H9 (cell line): ENCODE results near the gene ZFP91. TPM values are rescaled to one million over a fixed set of nuclear protein-coding genes. Genes with fewer than 3 reads are reported as not detected.

Experiments
- DNase-seq: peaks from one replicate; pipeline ENCODE4 v3.0.0-alpha.2; 2017
- H2AFZ ChIP-seq: one replicate; pipeline ENCODE4 v1.6.1; 2013; ENCODE audit warnings: mild to moderate bottlenecking, low read length, control low read depth, moderate library complexity
- H2AK5ac ChIP-seq: 2 replicates; pipeline ENCODE4 v1.6.1; 2013; ENCODE audit warnings: low read length, control low read depth, mixed read lengths; ENCODE audit not compliant: insufficient read length
- H2BK120ac ChIP-seq: one replicate; pipeline ENCODE4 v1.6.1; 2013; ENCODE audit warnings: low read depth, mild to moderate bottlenecking, low read length, control low read depth, inconsistent platforms; ENCODE audit not compliant: poor library complexity, severe bottlenecking
- H2BK12ac ChIP-seq: 2 replicates; pipeline ENCODE4 v1.6.1; 2013; ENCODE audit warnings: low read length, control low read depth, mixed read lengths, low read depth; ENCODE audit not compliant: insufficient read length
- H2BK15ac ChIP-seq: 2 replicates; pipeline ENCODE4 v1.6.1; 2013; ENCODE audit warnings: low read depth, low read length, control low read depth
- H2BK20ac ChIP-seq: one replicate; pipeline ENCODE4 v1.6.1; 2013; ENCODE audit warnings: low read depth, mild to moderate bottlenecking, low read length, control low read depth, inconsistent platforms; ENCODE audit not compliant: poor library complexity, severe bottlenecking
- H2BK5ac ChIP-seq: 2 replicates; pipeline ENCODE4 v1.6.1; 2013; ENCODE audit warnings: low read length, control low read depth, mixed read lengths; ENCODE audit not compliant: insufficient read length
- H3K14ac ChIP-seq: 2 replicates; pipeline ENCODE4 v1.6.1; 2013; ENCODE audit warnings: low read length, control low read depth; ENCODE audit not compliant: insufficient read depth
- H3K18ac ChIP-seq: 2 replicates; pipeline ENCODE4 v1.6.1; 2013; ENCODE audit warnings: low read depth, mild to moderate bottlenecking, mixed read lengths, low read length, control low read depth; ENCODE audit not compliant: insufficient read length
- H3K23ac ChIP-seq: 2 replicates; pipeline ENCODE4 v1.6.1; 2013; ENCODE audit warnings: low read length, control low read depth, mixed read lengths, low read depth; ENCODE audit not compliant: insufficient read length
- H3K23me2 ChIP-seq: 2 replicates; pipeline ENCODE4 v1.6.1; 2013; ENCODE audit warnings: low read depth, mild to moderate bottlenecking, mixed read lengths, low read length, control low read depth; ENCODE audit not compliant: insufficient read length, poor library complexity, severe bottlenecking
- H3K27ac ChIP-seq: 2 replicates; pipeline ENCODE4 v1.5.1; 2013; ENCODE audit warnings: low read length, control low read depth, mixed read lengths, low read depth; ENCODE audit not compliant: insufficient read length
- H3K27me3 ChIP-seq: 2 replicates; pipeline ENCODE4 v1.6.1; 2013; ENCODE audit warnings: low read length, control low read depth, inconsistent platforms; ENCODE audit not compliant: insufficient read depth
- H3K4ac ChIP-seq: 2 replicates; pipeline ENCODE4 v1.6.1; 2013; ENCODE audit warnings: low read depth, mild to moderate bottlenecking, control low read depth, inconsistent platforms, low read length, moderate library complexity
- H3K4me1 ChIP-seq: 2 replicates; pipeline ENCODE4 v1.6.1; 2013; ENCODE audit warnings: low read length, control low read depth, inconsistent platforms; ENCODE audit not compliant: insufficient read depth
- H3K4me2 ChIP-seq: 2 replicates; pipeline ENCODE4 v1.6.1; 2013; ENCODE audit warnings: low read length, control low read depth, mixed read lengths; ENCODE audit not compliant: insufficient read length, insufficient read depth
- H3K56ac ChIP-seq: 2 replicates; pipeline ENCODE4 v1.6.1; 2013; ENCODE audit warnings: low read depth, mild to moderate bottlenecking, mixed read lengths, low read length, control low read depth; ENCODE audit not compliant: insufficient read length
- H3K79me1 ChIP-seq: 2 replicates; pipeline ENCODE4 v1.6.1; 2013; ENCODE audit warnings: low read depth, mild to moderate bottlenecking, moderate library complexity, low read length, control low read depth, inconsistent platforms; ENCODE audit not compliant: insufficient read depth, poor library complexity, severe bottlenecking
- H3K79me2 ChIP-seq: 2 replicates; pipeline ENCODE4 v1.6.1; 2013; ENCODE audit warnings: low read length, control low read depth, inconsistent platforms; ENCODE audit not compliant: insufficient read depth
- H3K9ac ChIP-seq: 2 replicates; pipeline ENCODE4 v1.6.1; 2013; ENCODE audit warnings: low read length, control low read depth, mixed read lengths; ENCODE audit not compliant: insufficient read length; ENCODE audit errors: extremely low read depth
- H3K9me3 ChIP-seq: one replicate; pipeline ENCODE4 v1.6.1; 2013; ENCODE audit warnings: low read depth, low read length, inconsistent platforms; ENCODE audit not compliant: control insufficient read depth
- H3T11ph ChIP-seq: one replicate; pipeline ENCODE4 v1.6.1; 2013; ENCODE audit warnings: mild to moderate bottlenecking, low read length, control low read depth, inconsistent platforms
- H4K20me1 ChIP-seq: one replicate; pipeline ENCODE4 v1.6.1; 2013; ENCODE audit not compliant: control insufficient read depth, insufficient read length, insufficient read depth
- H4K5ac ChIP-seq: 2 replicates; pipeline ENCODE4 v1.6.1; 2013; ENCODE audit warnings: low read depth, mild to moderate bottlenecking, mixed read lengths, low read length, control low read depth; ENCODE audit not compliant: insufficient read length
- H4K8ac ChIP-seq: replicated peaks from 2 replicates; pipeline ENCODE4 v1.6.1; 2013; ENCODE audit warnings: low read length, control low read depth, mixed read lengths, low read depth; ENCODE audit not compliant: insufficient read length
- H4K91ac ChIP-seq: 2 replicates; pipeline ENCODE4 v1.6.1; 2013; ENCODE audit warnings: low read depth, mild to moderate bottlenecking, moderate library complexity, mixed read lengths, low read length, control low read depth; ENCODE audit not compliant: insufficient read length
- H3K27ac Mint-ChIP-seq, 3 experiments: 2 replicates in 2 of 3; 3 replicates in 1 of 3; pipeline ENCODE4 v1.8.0; 2020 to 2021; ENCODE audit warnings: mixed read lengths in 3 of 3, mild to moderate bottlenecking in 1 of 3, moderate library complexity in 1 of 3
- H3K27me3 Mint-ChIP-seq: 2 replicates; pipeline ENCODE4 v1.8.0; 2021; ENCODE audit warnings: low read depth, mild to moderate bottlenecking, moderate library complexity, mixed read lengths
- H3K36me3 Mint-ChIP-seq, 3 experiments: 2 replicates in 2 of 3; 3 replicates in 1 of 3; pipeline ENCODE4 v1.8.0; 2020 to 2021; ENCODE audit warnings: low read depth in 3 of 3, mixed read lengths in 3 of 3; ENCODE audit not compliant: insufficient read depth in 1 of 3
- H3K4me1 Mint-ChIP-seq, 2 experiments: 2 replicates each; pipeline ENCODE4 v1.8.0; 2020; ENCODE audit warnings: mixed read lengths in 2 of 2
- H3K4me3 Mint-ChIP-seq, 2 experiments: 2 replicates in 1 of 2; 3 replicates in 1 of 2; pipeline ENCODE4 v1.8.0; 2020 to 2021; ENCODE audit warnings: mild to moderate bottlenecking in 2 of 2, mixed read lengths in 2 of 2, moderate library complexity in 1 of 2
- H3K9me3 Mint-ChIP-seq, 2 experiments: 2 replicates in 1 of 2; 3 replicates in 1 of 2; pipeline ENCODE4 v1.8.0; 2020; ENCODE audit warnings: mild to moderate bottlenecking in 2 of 2, mixed read lengths in 2 of 2, moderate library complexity in 1 of 2
- WGBS: extraction: QIAGEN DNeasy Blood & Tissue Kit; methylation state at CpG from one replicate; pipeline ENCODE4 v1.1.7; 2013; ENCODE audit warnings: missing lambda C conversion rate, low lambda C conversion rate, mixed read lengths; ENCODE audit not compliant: insufficient read length; ENCODE audit errors: extremely low coverage; 5-methylcytosine and 5-hydroxymethylcytosine counted together
- total RNA-seq: library from RNA; stranded (reverse); gene quantifications from 2 replicates; pipeline ENCODE4 v1.2.1, GENCODE V29; 2021
- TF ChIP-seq, protein P1 (sequence below): fragments of 200-600 bp; sonication (generic); conservative IDR thresholded peaks from 3 replicates; pipeline ENCODE4 v1.8.0; 2021; ENCODE audit warnings: antibody characterized with exemption, mild to moderate bottlenecking

Gene ZFP91
- total RNA-seq, 1 experiment from 2014 or later = 32.9 TPM

DNA sequence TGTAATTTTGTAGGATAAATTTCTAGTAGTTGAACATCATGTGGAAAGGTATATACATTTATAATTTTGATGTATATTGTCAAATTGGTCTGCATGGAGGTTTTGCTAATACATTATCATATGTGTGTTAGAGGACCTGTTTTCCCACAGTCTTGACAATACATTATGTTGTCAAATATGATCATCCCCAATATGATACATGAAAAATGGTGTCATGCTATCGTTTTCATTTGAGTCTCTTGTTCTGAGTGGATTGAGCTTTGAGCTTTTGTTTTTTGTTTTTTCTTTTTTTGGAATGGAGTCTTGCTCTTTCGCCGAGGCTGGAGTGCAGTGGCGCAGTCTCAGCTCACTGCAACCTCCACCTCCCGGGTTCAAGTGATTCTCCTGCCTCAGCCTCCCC lies 29.5 kb downstream of the ZFP91 start:
- H3K27me3 ChIP-seq = no peaks in the 10 kb centered on the region
- H2AFZ ChIP-seq = no peak overlapping the region
- Mint-ChIP-seq H3K36me3 (peaks cover 19 to 35% (median 35%) of the 10 kb centered on the region in 3 experiments; a peak in 6 of 7 replicates), H3K27me3 (no peaks in the 10 kb centered on the region), H3K4me1 (peaks cover 4 to 8% of the 10 kb centered on the region in 2 experiments; a peak in 3 of 4 replicates), H3K4me3 (no peak overlapping the region), H3K27ac (no peak overlapping the region; a peak in 1 of 7 replicates), H3K9me3 (no peaks in the 10 kb centered on the region)
- no peak overlapping the region for H2AK5ac ChIP-seq
- H2BK15ac ChIP-seq = no peak overlapping the region
- H2BK5ac ChIP-seq = no peak overlapping the region
- DNase-seq = no peak
- WGBS = no CpG with 5 or more reads among the region's 5 CpGs
- TF ChIP-seq, protein P1, sequence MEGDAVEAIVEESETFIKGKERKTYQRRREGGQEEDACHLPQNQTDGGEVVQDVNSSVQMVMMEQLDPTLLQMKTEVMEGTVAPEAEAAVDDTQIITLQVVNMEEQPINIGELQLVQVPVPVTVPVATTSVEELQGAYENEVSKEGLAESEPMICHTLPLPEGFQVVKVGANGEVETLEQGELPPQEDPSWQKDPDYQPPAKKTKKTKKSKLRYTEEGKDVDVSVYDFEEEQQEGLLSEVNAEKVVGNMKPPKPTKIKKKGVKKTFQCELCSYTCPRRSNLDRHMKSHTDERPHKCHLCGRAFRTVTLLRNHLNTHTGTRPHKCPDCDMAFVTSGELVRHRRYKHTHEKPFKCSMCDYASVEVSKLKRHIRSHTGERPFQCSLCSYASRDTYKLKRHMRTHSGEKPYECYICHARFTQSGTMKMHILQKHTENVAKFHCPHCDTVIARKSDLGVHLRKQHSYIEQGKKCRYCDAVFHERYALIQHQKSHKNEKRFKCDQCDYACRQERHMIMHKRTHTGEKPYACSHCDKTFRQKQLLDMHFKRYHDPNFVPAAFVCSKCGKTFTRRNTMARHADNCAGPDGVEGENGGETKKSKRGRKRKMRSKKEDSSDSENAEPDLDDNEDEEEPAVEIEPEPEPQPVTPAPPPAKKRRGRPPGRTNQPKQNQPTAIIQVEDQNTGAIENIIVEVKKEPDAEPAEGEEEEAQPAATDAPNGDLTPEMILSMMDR = no peak
- H3K27ac ChIP-seq = no peak overlapping the region
- H4K5ac ChIP-seq = no peak overlapping the region
- no peaks in the 10 kb centered on the region for H4K20me1 ChIP-seq
- H3K9me3 ChIP-seq = no peaks in the 10 kb centered on the region
- no peaks in the 10 kb centered on the region for H3K23me2 ChIP-seq
- no peak overlapping the region for H3K18ac ChIP-seq
- H3K23ac ChIP-seq = no peak overlapping the region
- H3K79me1 ChIP-seq = peaks cover 4% of the 10 kb centered on the region
- H3K4ac ChIP-seq = no peak overlapping the region
- no peak overlapping the region for H3K56ac ChIP-seq
- no peak overlapping the region for H3K14ac ChIP-seq
- no peak overlapping the region for H3T11ph ChIP-seq
- H4K91ac ChIP-seq = no peak overlapping the region
- H2BK20ac ChIP-seq = no peak overlapping the region
- H3K4me2 ChIP-seq = no peak overlapping the region
- H3K9ac ChIP-seq = no peak overlapping the region
- no peak overlapping the region for H2BK12ac ChIP-seq
- no peaks in the 10 kb centered on the region; the same call in 1 of the 2 replicates for H3K4me1 ChIP-seq
- peaks cover 9% of the 10 kb centered on the region; the same call in 1 of the 2 replicates for H3K79me2 ChIP-seq
- H2BK120ac ChIP-seq = no peak overlapping the region
- H4K8ac ChIP-seq = no peak overlapping the region
